RWPE1 (cell line): ENCODE results near the gene LRRC8E.

Experiments used
- CTCF ChIA-PET: fragments of 350-600 bp; sonication (Branson Sonifier 250); formaldehyde crosslinking; extraction: SDS; loops from one replicate; lab custom pipeline; 2021; lab: Yijun Ruan, JAX
- POLR2A ChIA-PET: fragments of 400-600 bp; formaldehyde crosslinking; extraction: SDS; loops from one replicate; lab custom pipeline; 2020; ENCODE audit warnings: antibody characterized with exemption; ENCODE audit not compliant: low non-redundant PET; lab: Yijun Ruan, JAX
- DNase-seq: peaks from one replicate; pipeline ENCODE4 v3.0.0; 2012; ENCODE audit warnings: low spot score
- H3K27ac ChIP-seq: fragments of 450-650 bp; 2 replicates; pipeline ENCODE4 v1.5.1; 2017
- TF ChIP-seq, protein P1 (sequence below): fragments of 450-650 bp; conservative IDR thresholded peaks from 2 replicates; pipeline ENCODE4 v1.5.1; 2017; ENCODE audit warnings: low read depth, mild to moderate bottlenecking

LRRC8E gene

DNA sequence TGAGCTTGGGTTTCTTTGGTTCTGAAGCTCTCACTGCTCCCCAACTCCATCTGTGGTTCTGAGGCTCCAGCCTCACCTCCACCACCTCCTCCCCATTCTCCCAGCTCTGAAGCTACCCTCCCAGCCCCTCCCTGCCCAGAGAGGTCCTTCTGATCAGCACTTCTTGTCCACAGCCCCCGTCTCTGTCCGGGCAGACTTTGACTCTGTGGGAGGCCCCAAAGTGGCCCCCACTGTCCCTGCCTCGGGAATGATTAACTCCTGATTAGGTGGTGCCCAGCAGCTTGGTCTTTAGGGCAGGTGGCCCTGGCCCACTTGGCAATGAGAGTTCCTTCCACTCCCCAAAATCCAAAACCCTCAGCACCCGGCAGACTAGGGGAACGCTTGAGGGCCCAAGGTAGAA, 43.9 kb upstream of the LRRC8E start:
- POLR2A ChIA-PET: no interaction called here
- no peak for DNase-seq

DNA sequence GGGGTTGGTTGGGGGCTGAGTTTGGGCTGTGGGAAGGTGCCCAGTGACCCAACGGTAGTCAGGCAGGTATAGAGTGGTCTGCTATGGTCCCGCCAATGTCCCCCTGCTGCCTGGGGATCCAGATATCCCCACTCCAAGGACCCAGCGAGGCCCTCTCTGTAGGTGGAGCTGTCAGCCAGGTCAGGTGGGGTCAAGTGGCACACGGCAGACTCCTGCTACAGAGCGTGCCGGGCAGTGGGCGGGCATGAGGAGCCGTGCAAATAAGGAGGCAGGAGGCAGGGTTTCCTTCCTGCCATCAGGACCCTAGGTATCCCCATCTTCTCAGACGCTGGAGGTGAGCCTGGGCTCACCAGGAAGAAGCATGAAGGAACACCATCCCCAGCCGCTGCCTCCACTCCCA, 43.4 kb upstream of the LRRC8E start:
- H3K27ac ChIP-seq: peak overlapping the region; percentile 59; the same call in 1 of the 2 replicates
- TF ChIP-seq, protein P1, sequence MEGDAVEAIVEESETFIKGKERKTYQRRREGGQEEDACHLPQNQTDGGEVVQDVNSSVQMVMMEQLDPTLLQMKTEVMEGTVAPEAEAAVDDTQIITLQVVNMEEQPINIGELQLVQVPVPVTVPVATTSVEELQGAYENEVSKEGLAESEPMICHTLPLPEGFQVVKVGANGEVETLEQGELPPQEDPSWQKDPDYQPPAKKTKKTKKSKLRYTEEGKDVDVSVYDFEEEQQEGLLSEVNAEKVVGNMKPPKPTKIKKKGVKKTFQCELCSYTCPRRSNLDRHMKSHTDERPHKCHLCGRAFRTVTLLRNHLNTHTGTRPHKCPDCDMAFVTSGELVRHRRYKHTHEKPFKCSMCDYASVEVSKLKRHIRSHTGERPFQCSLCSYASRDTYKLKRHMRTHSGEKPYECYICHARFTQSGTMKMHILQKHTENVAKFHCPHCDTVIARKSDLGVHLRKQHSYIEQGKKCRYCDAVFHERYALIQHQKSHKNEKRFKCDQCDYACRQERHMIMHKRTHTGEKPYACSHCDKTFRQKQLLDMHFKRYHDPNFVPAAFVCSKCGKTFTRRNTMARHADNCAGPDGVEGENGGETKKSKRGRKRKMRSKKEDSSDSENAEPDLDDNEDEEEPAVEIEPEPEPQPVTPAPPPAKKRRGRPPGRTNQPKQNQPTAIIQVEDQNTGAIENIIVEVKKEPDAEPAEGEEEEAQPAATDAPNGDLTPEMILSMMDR: no peak
- DNase-seq: no peak
- CTCF ChIA-PET: no interaction called here
- POLR2A ChIA-PET: no interaction called here

More for the DNA sequence above, 43.9 kb upstream of the LRRC8E start:
- CTCF ChIA-PET: no interaction called here
- peak overlapping the region; percentile 59; the same call in 1 of the 2 replicates for H3K27ac ChIP-seq
- TF ChIP-seq, protein P1: no peak

DNA sequence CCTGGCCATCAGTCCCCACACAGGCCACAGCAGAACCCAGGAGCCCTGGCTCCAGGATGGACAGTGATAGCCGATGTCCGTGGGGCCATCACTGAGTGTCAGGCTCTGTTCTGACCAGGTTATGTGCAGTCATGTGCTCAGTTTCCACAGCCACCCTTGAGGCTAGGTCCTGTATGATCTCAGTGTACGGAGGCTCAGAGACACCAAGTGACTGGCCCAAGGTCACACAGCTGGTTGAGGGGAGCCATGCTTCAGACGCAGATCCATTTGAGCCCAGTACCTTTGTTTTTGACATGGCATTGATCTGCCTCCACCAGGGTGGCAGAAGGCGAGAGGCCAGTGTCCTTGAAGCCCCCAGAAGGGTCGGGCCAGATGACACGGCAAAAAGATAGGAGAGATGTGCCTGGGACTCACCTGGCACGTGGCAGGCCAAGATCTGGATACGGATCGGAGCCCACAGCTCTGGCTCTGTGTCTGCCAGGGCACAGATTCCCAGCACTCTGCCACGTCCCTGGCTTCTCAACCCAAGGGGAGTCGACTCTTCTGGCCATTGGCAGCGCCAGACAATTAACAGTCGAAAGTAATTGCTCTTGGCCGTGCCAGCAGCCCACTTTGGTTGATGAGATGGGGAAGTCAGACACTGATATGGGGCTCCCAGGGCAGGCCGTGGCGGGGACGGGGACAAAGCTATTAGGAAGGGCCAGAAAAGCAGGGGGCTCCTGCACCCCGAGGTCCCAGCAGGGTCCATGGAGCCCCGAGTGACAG, 42.7 kb upstream of the LRRC8E start:
- ChIA-PET POLR2A (no interaction called here), CTCF (no interaction called here)
- no peak for DNase-seq
- H3K27ac ChIP-seq: peak overlapping the region; percentile 6; the same call in 1 of the 2 replicates
- TF ChIP-seq, protein P1: no peak

DNA sequence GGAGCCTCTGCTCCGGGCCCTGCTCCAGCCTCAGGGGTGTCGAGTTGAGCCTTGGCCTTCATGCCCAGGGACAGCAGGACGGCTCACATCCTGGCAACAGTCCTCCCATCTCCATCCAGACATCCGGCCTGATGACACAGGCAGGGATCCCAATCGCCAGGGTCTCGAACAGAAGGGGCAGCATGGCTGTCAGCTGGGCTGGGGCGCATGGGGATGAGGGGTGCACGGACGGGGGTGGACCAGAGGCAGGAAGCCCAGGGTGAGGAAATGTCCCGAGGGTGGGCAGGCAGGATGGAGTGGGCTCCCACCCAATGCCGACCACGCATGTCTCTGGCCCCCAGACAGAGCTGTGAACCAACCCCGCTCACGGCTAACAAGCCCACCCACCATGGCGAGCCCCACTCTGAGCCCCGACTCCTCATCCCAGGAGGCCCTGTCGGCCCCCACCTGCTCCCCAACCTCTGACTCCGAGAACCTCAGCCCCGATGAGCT, 42.1 kb upstream of the LRRC8E start:
- TF ChIP-seq, protein P1: no peak
- no peak for DNase-seq
- H3K27ac ChIP-seq: peak overlapping the region; percentile 6; the same call in 1 of the 2 replicates
- CTCF ChIA-PET: no interaction called here
- POLR2A ChIA-PET: no interaction called here

DNA sequence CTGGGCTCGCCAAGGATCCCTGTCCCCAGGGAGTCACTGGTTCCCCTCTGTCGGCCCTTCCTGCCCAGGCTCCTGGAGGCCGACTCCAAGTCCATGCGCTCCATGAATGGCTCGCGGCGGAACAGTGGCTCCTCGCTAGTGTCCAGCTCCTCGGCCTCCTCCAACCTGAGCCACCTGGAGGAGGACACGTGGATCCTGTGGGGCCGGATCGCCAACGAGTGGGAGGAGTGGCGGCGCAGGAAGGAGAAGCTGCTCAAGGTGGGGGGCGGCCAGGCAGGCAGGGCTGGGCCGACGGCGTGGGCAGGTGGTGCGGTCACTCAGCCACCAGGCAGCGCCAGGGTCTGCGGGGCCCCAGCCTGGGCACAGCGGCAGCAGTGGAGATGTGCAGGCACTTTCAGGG, 40.6 kb upstream of the LRRC8E start:
- TF ChIP-seq, protein P1: no peak
- ChIA-PET POLR2A (no interaction called here), CTCF (no interaction called here)
- DNase-seq: no peak
- H3K27ac ChIP-seq: no peak overlapping the region

DNA sequence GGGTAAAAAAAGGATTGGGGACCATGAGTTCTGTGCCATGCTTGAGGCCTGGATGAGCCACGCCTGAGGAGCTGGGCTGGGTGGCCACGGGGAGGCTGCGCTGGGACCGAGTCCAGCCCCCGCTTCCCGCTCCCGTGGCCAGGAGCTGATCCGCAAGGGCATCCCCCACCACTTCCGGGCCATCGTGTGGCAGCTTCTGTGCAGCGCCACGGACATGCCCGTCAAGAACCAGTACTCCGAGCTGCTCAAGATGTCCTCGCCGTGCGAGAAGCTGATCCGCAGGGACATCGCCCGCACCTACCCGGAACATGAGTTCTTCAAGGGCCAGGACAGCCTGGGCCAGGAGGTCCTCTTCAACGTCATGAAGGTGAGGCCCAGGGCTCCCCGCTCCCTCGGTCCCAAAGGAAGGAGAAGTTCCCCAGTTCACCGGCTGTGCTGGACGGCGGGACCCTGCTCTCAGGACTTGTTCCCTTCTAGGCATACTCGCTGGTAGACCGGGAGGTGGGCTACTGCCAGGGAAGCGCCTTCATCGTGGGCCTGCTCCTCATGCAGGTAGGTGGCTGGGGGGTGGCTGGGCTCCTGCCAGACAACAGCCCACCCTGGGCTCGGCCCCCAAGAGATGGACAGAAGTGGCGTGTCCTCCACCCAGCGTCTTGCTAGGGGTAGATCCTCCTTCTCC, 39.4 kb upstream of the LRRC8E start:
- TF ChIP-seq, protein P1: no peak
- ChIA-PET POLR2A (no interaction called here), CTCF (interaction anchor here (1.5 kb wide), 1 partner anchor 13 kb away, joined by 4 read pairs; no protein-coding TSS in a partner anchor)
- peak overlapping the region; percentile 83 for H3K27ac ChIP-seq
- DNase-seq: no peak
